ENCODE measurements around the gene DNAJC11.
A peak's percentile ranks its signal among the peaks of the same experiment; 100 is the strongest.
"Not testable (repeated sequence)": the region's sequence is repeated elsewhere in the genome, so short reads cannot be mapped to it uniquely, and the experiment has no call there.

Gene DNAJC11

GRCh38 chr1:6648556-6648955 is 53.1 kb downstream of the DNAJC11 start:
- no peak for DNase-seq

- DNase-seq, result peak; percentile 11
These were observed 55.0 kb downstream of the DNAJC11 start for GRCh38 chr1:6646499-6647148.

GRCh38 chr1:6645018-6645417 is 56.6 kb downstream of the DNAJC11 start:
- DNase-seq, result no peak

- not testable (repeated sequence) for DNase-seq
These were observed 60.7 kb downstream of the DNAJC11 start for GRCh38 chr1:6640867-6641266.

GRCh38 chr1:6638226-6638625 is 63.4 kb downstream of the DNAJC11 start:
- DNase-seq, result no peak

- no peak for DNase-seq
These were observed 63.8 kb downstream of the DNAJC11 start for GRCh38 chr1:6637770-6638169.

- not testable (repeated sequence) for DNase-seq
These were observed 64.8 kb downstream of the DNAJC11 start for GRCh38 chr1:6636778-6637177.

GRCh38 chr1:6635910-6636760 is 65.5 kb downstream of the DNAJC11 start:
- DNase-seq, result no peak

- no peak for DNase-seq
These were observed 66.3 kb downstream of the DNAJC11 start for GRCh38 chr1:6635161-6635909.

GRCh38 chr1:6634371-6635052 is 67.1 kb downstream of the DNAJC11 start:
- peak; percentile 13 for DNase-seq

GRCh38 chr1:6632588-6633514 is 68.8 kb downstream of the DNAJC11 start:
- no peak for DNase-seq

GRCh38 chr1:6631058-6631457 is 70.6 kb downstream of the DNAJC11 start:
- no peak for DNase-seq

- DNase-seq, result no peak
These were observed 71.6 kb downstream of the DNAJC11 start for GRCh38 chr1:6630027-6630426.

- DNase-seq, result no peak
These were observed 72.6 kb downstream of the DNAJC11 start for GRCh38 chr1:6628971-6629479.

GRCh38 chr1:6627841-6628545 is 73.6 kb downstream of the DNAJC11 start:
- DNase-seq, result no peak

- no peak for DNase-seq
These were observed 74.6 kb downstream of the DNAJC11 start for GRCh38 chr1:6627031-6627430.

- DNase-seq, result no peak
These were observed 75.9 kb downstream of the DNAJC11 start for GRCh38 chr1:6625584-6626149.

- peak; percentile 78 for DNase-seq
These were observed 76.7 kb downstream of the DNAJC11 start, which contains the start of gene THAP3 for GRCh38 chr1:6624710-6625583. TSS of gene THAP3 (plus strand) at chr1:6624868. CDS start at chr1:6625219, 351 bp downstream.

- DNase-seq, result no peak
These were observed 78.2 kb downstream of the DNAJC11 start for GRCh38 chr1:6623269-6623965.

Data from NCI-H1105 (cell line).